Pulmonary artery endothelial cell (primary cell): Measurements from ENCODE around the gene TEN1. TPM values are rescaled to one million over a fixed set of nuclear protein-coding genes. Genes with fewer than 3 reads are reported as not detected.
"Not testable (repeated sequence)": the region's sequence is repeated elsewhere in the genome, so short reads cannot be mapped to it uniquely, and the experiment has no call there.

Experiments used
- DNase-seq: peaks from one replicate; pipeline ENCODE4 v3.0.0-alpha.2; 2011; ENCODE audit warnings: low read depth, low spot score
- total RNA-seq: library from RNA; depleted of rRNA; stranded (reverse); fragments of >200 nt; gene quantifications from 2 replicates; pipeline ENCODE4 v1.2.3, GENCODE V29; 2014

Gene TEN1
- total RNA-seq: 16.3 and 25.8 TPM in 2 replicates

DNA sequence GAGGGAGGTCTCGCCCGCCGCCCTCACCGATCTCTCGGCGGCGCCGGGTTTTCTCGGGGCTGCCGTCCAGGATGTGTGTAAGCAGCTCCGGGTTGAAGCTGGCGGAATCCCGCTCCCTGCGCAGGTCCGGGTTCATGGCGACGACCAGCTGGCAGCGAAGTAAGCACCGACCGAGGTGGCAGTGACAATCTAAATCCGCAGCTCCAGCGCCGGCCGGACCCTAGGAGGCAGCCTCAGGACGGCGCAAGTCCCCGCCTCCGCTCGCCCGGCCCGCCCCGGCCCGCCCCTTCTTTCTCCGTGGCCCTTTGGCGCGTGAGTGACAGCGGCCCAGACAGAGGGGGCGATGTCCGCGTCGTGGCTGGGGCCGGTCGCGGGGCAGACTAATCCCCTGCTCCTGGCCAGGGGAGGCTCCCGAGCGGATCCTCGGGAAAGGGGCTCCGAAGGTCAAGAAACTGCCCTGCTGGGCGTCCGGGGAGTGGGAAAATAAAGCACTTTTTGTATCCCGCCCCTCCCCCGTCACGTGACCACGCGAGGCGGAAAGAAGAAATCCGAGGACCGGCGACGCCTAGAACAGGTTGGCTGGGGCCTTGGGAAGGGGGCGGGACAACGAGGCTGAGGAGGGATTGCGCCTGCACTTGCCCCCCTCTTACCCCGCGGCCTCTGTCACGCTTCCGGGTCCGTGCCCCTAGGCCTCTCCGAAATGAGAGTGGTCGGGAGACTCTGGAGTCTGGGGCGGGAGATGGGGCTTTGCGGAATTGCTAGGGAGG is at the start of gene TEN1, which contains the start of gene ACOX1:
Gene TEN1 (plus strand): TSS at position 303 of the 767 bp plus-strand sequence. CDS start 6,953 bp downstream, outside the sequence.
Gene ACOX1 (minus strand): TSS at position 229 of the 767 bp plus-strand sequence. CDS start 93 bp downstream, at position 136.
- peak; percentile 90 for DNase-seq

DNA sequence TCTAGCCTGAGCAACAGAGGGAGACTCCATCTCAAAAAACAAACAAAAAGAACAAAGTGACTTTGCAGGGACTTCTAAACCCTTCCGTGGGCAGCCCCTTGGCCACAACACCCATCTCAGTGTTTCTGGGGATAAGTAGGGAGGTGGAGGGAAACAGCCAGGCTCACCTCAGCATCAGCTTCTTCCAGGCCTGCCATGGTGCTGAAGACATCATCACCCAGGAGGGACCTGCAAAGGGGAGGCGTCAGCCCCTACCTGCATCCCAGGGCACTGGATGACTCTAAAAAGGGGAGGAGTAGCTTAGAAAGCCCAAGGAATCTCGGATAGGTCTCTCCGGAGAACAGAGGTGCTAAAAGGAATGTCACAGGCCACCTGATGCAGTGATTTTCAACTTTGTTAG is 48.0 kb upstream of the TEN1 start:
- DNase-seq: no peak

DNA sequence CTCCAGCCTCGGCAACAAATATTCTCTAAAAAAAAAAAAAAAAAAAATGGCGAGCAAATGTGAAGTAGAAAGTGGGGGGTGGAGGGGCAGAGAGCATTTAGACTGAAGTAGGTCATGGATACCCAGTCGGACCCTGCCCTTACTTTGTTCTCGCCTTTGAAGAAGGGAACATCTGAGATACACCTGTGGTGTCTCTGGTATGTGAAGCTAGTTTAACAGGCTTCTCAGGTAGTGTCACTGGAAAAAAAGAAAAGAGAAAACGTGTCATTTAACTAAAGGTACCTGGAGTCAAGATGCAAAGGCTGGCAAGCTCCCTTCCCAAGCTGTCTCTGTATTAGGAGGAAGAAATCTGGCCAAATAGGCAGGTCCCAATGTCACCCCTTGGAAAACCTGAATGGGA is 46.2 kb upstream of the TEN1 start:
- no peak for DNase-seq

GRCh38 chr17:75933808-75934207 is 45.2 kb upstream of the TEN1 start:
- no peak for DNase-seq

GRCh38 chr17:75937652-75938051 is 41.4 kb upstream of the TEN1 start:
- no peak for DNase-seq

DNA sequence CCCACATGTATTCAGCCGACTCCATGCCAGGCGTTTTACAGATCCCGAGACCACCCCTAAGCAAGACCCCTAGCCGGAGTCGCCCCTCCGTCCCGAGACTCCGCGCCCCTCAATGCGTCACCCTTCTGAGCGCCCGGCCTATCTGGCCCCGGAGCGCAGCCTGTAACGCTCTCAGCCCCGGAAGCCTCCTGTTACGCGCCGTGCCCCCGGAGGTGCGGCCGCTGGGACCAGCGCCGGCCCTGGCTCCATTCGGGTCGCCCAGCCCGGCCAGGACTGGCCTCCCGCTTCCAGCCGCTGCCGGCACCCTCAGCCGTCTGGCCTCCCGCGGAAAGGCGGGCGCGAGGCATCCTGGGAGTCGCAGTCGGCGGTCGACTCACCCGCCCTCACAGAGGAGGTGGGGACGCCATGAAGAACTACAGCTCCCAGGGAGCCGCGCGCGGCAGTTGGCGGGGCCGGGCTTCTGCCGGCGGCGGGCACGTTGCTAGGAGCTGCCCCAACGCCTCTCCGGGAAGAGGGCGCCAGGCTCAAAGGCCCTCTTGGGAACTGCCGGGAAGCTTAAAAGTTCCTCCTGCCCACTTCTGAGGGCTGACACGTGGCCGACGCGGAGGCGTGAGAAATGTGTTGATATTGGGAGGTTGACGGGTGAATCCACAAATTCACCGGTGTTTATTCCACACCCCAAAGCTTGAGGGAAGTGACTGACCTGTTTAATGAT is 38.2 kb upstream of the TEN1 start, which contains the start of gene FBF1:
Gene FBF1 (minus strand): TSS at position 316 of the 715 bp plus-strand sequence. CDS start 2,893 bp downstream, outside the sequence.
- peak; percentile 75 for DNase-seq

GRCh38 chr17:75941442-75941819 is 37.6 kb upstream of the TEN1 start:
- DNase-seq: no peak

GRCh38 chr17:75942473-75942872 is 36.6 kb upstream of the TEN1 start:
- no peak for DNase-seq

DNA sequence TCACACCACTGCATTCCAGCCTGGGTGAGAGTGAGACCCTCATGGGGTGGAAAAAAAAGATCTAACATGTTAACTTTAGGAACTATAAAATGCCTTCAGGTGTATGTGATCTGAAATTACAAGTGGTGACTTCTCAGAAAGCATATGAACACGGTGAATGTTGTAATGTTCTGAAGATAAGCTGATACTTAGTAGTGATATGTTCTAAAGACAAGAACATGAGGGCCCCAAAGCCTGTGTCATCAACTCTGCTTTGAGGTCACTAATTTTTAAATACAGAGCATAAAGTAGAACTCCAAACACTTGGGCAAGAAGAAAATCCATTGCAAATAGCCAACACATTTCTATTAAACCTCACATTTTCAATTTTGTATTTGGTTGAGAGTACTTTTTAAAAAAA is 35.5 kb upstream of the TEN1 start:
- no peak for DNase-seq

DNA sequence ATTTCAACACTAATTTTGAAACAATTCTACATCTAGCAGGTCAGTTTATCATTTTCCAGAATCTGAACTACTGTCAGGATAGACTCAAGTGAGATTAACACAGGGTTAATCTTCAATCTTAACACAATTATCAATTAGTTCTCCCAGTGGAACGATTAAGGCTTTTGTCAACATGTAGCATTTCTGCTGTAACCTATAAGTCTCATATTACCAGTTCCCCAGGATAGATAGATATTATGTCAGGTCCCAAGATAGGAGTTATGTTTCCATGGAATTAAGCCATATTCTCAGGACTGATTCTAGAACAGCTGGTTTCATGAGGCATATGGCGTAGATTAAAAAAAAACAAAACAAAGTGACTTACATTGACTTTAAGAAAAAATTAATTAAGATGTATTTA is 33.8 kb upstream of the TEN1 start:
- DNase-seq: no peak

DNA sequence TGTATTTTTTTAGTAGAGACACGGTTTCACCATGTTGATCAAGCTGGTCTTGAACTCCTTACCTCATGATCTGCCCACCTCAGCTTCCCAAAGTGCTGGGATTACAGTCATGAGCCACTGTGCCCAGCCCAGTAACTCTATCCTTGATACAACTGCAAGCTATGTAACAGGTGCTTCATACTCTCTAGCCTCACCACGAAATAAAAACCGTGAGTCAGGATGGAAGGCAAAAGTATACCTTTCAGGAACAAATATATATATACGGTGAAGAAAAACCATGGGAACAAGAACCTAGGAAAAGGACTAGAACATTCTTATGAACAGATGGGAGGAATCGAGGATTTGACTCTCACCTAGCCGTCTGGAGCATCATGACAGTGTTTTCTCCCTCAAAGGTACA is 28.6 kb upstream of the TEN1 start:
- DNase-seq: no peak

GRCh38 chr17:75950855-75951554 is 28.0 kb upstream of the TEN1 start:
- no peak for DNase-seq

- DNase-seq: no peak
Measured at GRCh38 chr17:75959051-75959838, 19.8 kb upstream of the TEN1 start.

DNA sequence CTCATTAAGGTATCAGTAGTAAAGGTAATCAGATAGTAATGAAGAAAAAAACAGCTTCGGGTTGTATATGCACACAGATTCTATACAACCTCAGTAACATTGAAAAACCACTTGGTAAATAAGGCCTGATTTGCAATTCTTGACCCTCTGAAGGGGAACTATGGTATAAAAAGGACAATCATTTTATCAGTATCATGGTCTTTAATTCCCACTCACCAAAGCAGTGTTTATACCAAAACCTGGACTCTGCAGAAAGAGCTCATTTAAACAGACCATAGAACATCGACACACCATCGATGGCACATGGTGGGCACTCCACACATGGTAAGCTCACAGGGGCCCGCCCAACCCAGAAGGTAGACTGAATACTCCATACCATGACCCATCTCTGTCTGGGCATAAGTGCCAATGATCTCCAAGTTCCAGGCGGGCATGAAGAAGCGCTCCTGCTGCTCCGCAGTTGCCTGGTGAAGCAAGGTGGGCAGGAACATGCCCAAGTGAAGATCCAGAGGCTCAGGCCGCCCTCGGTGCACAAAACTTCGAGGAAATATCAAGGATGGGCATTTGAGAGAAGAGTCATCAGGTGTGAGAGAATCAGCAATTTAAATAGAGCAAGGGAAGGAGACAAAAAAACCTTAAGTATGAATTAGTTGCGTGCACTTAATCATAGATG is 19.1 kb upstream of the TEN1 start:
- no peak for DNase-seq

GRCh38 chr17:75965468-75965867 is 13.6 kb upstream of the TEN1 start:
- no peak for DNase-seq

GRCh38 chr17:75969044-75969443 is 10.0 kb upstream of the TEN1 start:
- DNase-seq: not testable (repeated sequence)

- peak; percentile 30 for DNase-seq
Measured at GRCh38 chr17:75970011-75970523, 9.0 kb upstream of the TEN1 start.

DNA sequence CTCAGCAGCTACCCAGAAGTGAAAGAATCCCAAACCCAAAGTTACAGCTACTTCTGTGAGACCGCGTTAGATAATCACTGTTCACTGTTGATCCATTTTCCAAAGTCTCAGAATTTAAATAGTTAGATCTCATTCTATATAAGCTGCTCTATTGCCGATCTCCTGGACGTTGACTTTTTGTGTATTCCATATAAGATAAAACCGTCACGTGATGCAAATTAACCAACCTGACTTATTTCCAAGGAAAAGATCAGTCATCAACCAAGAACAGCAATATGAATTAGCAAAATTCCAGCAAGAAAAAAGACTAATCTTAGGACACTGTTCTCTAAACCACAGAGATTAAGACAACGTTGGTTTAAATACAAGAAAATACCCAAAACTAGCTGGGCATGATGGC is 8.4 kb upstream of the TEN1 start:
- DNase-seq: no peak

- not testable (repeated sequence) for DNase-seq
Measured at GRCh38 chr17:75975187-75975586, 3.9 kb upstream of the TEN1 start.

GRCh38 chr17:75975757-75976174 is 3.3 kb upstream of the TEN1 start:
- no peak for DNase-seq
